Neural crest cell (in vitro differentiated cells): Measurements from ENCODE around the gene PYGB. TPM values are rescaled to one million over a fixed set of nuclear protein-coding genes. Genes with fewer than 3 reads are reported as not detected.

Experiments used
- DNase-seq: peaks from one replicate; pipeline ENCODE4 v3.0.0; 2021; ENCODE audit warnings: low read depth, mixed read lengths, low spot score
- H3K27ac Mint-ChIP-seq: one replicate; pipeline ENCODE4 v1.8.0; 2021; ENCODE audit warnings: mild to moderate bottlenecking, mixed read lengths; ENCODE audit not compliant: unreplicated experiment
- H3K27me3 Mint-ChIP-seq: 2 replicates; pipeline ENCODE4 v1.8.0; 2021; ENCODE audit warnings: low read depth, mild to moderate bottlenecking, mixed read lengths
- H3K36me3 Mint-ChIP-seq: 2 replicates; pipeline ENCODE4 v1.8.0; 2021; ENCODE audit warnings: low read depth, mild to moderate bottlenecking, mixed read lengths
- H3K4me1 Mint-ChIP-seq: 2 replicates; pipeline ENCODE4 v1.8.0; 2021; ENCODE audit warnings: mixed read lengths
- H3K4me3 Mint-ChIP-seq: one replicate; pipeline ENCODE4 v1.8.0; 2021; ENCODE audit warnings: mild to moderate bottlenecking, mixed read lengths
- H3K9me3 Mint-ChIP-seq: 2 replicates; pipeline ENCODE4 v1.8.0; 2021; ENCODE audit warnings: mixed read lengths
- total RNA-seq: library from RNA; stranded (reverse); gene quantifications from 2 replicates; pipeline ENCODE4 v1.2.1, GENCODE V29; 2021
- TF ChIP-seq, protein P1 (sequence below): fragments of 200-600 bp; sonication (generic); conservative IDR thresholded peaks from 2 replicates; pipeline ENCODE4 v1.5.0; 2021; ENCODE audit warnings: antibody characterized with exemption, mild to moderate bottlenecking

Gene PYGB
- total RNA-seq, 1 donor from 2014 or later: 77.1 TPM

GRCh38 chr20:25204550-25205276 is 43.2 kb upstream of the PYGB start:
- Mint-ChIP-seq H3K36me3 (peaks cover 3% of the 10 kb centered on the region), H3K4me3 (no peak overlapping the region), H3K27ac (peak overlapping the region; percentile 31), H3K4me1 (peaks cover 31% of the 10 kb centered on the region), H3K9me3 (no peaks in the 10 kb centered on the region), H3K27me3 (no peaks in the 10 kb centered on the region)
- DNase-seq: no peak
- TF ChIP-seq, protein P1, sequence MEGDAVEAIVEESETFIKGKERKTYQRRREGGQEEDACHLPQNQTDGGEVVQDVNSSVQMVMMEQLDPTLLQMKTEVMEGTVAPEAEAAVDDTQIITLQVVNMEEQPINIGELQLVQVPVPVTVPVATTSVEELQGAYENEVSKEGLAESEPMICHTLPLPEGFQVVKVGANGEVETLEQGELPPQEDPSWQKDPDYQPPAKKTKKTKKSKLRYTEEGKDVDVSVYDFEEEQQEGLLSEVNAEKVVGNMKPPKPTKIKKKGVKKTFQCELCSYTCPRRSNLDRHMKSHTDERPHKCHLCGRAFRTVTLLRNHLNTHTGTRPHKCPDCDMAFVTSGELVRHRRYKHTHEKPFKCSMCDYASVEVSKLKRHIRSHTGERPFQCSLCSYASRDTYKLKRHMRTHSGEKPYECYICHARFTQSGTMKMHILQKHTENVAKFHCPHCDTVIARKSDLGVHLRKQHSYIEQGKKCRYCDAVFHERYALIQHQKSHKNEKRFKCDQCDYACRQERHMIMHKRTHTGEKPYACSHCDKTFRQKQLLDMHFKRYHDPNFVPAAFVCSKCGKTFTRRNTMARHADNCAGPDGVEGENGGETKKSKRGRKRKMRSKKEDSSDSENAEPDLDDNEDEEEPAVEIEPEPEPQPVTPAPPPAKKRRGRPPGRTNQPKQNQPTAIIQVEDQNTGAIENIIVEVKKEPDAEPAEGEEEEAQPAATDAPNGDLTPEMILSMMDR: no peak

- no peaks in the 10 kb centered on the region for H3K27me3 Mint-ChIP-seq
- H3K4me1 Mint-ChIP-seq: peaks cover 28% of the 10 kb centered on the region
- no peaks in the 10 kb centered on the region for H3K9me3 Mint-ChIP-seq
- H3K4me3 Mint-ChIP-seq: no peak overlapping the region
- DNase-seq: no peak
- TF ChIP-seq, protein P1: no peak
- peaks cover 5% of the 10 kb centered on the region for H3K36me3 Mint-ChIP-seq
- H3K27ac Mint-ChIP-seq: peak overlapping the region; percentile 55
Measured at GRCh38 chr20:25205277-25206062, 42.4 kb upstream of the PYGB start.

- peaks cover 23% of the 10 kb centered on the region for H3K4me1 Mint-ChIP-seq
- no peaks in the 10 kb centered on the region for H3K9me3 Mint-ChIP-seq
- TF ChIP-seq, protein P1: no peak
- no peak for DNase-seq
- H3K36me3 Mint-ChIP-seq: peaks cover 5% of the 10 kb centered on the region
- peak overlapping the region; percentile 55 for H3K27ac Mint-ChIP-seq
- no peaks in the 10 kb centered on the region for H3K27me3 Mint-ChIP-seq
- H3K4me3 Mint-ChIP-seq: no peak overlapping the region
Measured at GRCh38 chr20:25206063-25206403, 41.9 kb upstream of the PYGB start.

DNA sequence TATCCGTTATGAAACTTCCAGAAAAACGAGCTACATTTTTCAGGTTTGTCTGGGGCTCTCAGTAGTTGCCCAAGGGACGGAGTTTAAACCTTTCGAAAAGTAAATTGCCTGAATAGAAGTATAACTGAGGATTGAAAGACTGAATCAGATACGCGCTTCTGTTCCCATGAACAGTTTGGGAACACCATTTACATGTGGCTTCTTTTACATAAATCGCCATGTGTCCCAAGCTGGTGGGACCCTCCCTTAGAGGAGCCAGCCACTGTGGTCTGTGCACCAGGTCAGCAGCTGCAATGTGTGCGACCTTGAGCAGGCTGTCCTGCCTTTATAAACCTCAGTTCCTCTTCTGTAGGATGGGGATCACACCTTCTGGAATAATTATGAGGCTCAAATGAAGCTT is 41.3 kb upstream of the PYGB start:
- TF ChIP-seq, protein P1: no peak
- H3K27me3 Mint-ChIP-seq: no peaks in the 10 kb centered on the region
- H3K9me3 Mint-ChIP-seq: no peaks in the 10 kb centered on the region
- H3K4me1 Mint-ChIP-seq: peaks cover 20% of the 10 kb centered on the region
- H3K36me3 Mint-ChIP-seq: peaks cover 6% of the 10 kb centered on the region
- no peak for DNase-seq
- no peak overlapping the region for H3K4me3 Mint-ChIP-seq
- no peak overlapping the region for H3K27ac Mint-ChIP-seq

DNA sequence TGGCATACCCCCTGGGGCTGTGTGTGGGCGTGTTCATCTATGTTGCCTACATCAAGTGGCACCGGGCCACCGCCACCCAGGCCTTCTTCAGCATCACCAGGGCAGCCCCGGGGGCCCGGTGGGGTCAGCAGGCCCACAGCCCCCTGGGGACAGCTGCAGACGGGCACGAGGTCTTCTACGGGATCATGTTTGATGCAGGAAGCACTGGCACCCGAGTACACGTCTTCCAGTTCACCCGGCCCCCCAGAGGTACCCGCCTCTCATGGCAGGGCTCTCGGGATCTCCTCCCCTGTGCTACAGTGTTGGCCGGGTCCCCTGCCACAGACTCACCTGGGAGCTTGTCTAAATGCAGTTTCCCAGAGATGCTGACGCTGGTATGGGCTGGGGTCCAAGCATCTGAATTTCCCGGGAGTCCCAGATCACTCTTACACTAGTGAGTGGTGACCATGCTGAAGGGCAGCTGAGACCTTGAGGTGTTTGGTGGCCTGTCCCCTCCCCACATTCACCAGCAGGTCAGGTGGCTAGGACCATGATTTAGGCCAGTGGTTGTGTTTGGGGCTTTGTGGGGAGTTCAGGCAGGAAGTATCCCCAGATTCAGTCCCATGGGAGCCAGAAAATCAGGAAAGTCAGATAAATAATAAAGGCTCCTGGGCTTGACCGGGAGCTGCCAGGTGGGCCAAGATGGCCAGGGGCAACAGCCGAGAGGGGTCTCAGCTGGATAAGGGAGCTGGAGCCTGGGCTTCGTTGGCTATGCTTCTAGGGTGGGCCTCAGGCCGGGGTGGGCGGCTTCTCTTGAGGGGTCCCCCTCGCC is 40.5 kb upstream of the PYGB start:
- no peak for DNase-seq
- Mint-ChIP-seq H3K4me1 (peaks cover 20% of the 10 kb centered on the region), H3K27me3 (no peaks in the 10 kb centered on the region), H3K27ac (no peak overlapping the region), H3K9me3 (no peaks in the 10 kb centered on the region), H3K36me3 (peaks cover 8% of the 10 kb centered on the region), H3K4me3 (no peak overlapping the region)
- TF ChIP-seq, protein P1: no peak
